KBM-7 (cell line): ENCODE results near the gene TMEM11.
"Not testable (repeated sequence)": the region's sequence is repeated elsewhere in the genome, so short reads cannot be mapped to it uniquely, and the experiment has no call there.

ENCODE experiments used
- DNase-seq: peaks from one replicate; pipeline ENCODE4 v3.0.0-alpha.2; 2015
- in situ Hi-C: fragments of 300-500 bp; cut with MboI; formaldehyde crosslinking; loops from 2 replicates; pipeline ENCODE4 v1.14.3; 2020; ENCODE audit warnings: low sequenced_read_pairs, low pct_unique_long_range_greater_than_20kb, mixed read lengths

Gene TMEM11

GRCh38 chr17:21243516-21244303, 29.7 kb upstream of the TMEM11 start:
- in situ Hi-C loops: loop anchor here (25.0 kb wide), 1 partner anchor 106 kb away; the partner anchor contains the start of gene DHRS7B
- no peak for DNase-seq

GRCh38 chr17:21242780-21243515, 29.0 kb upstream of the TMEM11 start:
- in situ Hi-C loops: loop anchor here (25.0 kb wide), 1 partner anchor 106 kb away; the partner anchor contains the start of gene DHRS7B
- DNase-seq: no peak

- no peak for DNase-seq
- in situ Hi-C loops: loop anchor here (25.0 kb wide), 1 partner anchor 105 kb away; the partner anchor contains the start of gene DHRS7B
Measured at GRCh38 chr17:21242026-21242697, 28.2 kb upstream of the TMEM11 start.

GRCh38 chr17:21241564-21241963, 27.6 kb upstream of the TMEM11 start:
- DNase-seq: no peak
- in situ Hi-C loops: loop anchor here (25.0 kb wide), 1 partner anchor 104 kb away; the partner anchor contains the start of gene DHRS7B

DNA sequence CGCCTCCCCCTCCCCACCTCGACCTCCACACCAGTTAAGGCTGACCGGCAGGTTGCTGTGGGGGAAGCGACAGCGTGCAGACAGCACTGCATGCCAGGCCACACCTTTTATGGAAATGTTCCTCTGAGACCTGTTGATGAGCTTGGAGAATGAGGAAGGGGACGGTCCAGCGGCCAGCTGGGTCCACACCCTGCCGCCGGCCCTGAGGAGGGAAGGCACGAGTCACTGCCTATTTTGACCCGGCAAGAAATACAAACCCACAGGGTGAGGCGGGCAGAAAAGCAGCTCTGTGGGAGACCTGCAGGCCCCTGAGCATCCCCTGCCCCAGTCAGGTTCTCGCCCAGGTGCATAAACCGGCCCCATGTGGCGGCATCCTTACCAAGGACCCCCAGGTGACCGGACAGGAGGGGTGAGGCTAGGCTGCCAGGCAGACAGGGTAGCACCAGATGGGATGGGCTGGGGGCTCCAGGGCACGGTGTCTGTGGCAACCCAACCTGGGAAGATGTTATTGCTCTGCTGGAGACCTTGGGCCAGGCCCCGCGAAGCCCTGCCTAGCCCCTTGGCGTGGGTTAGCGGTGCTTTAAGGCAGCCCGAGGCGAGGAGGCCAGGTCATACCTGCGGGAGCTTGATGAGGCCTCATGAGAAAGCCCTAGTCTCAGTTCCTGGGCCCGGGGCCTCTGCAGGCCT, 26.6 kb upstream of the TMEM11 start:
- DNase-seq: no peak
- in situ Hi-C loops: loop anchor here (25.0 kb wide), 1 partner anchor 103 kb away; the partner anchor contains the start of gene DHRS7B

DNA sequence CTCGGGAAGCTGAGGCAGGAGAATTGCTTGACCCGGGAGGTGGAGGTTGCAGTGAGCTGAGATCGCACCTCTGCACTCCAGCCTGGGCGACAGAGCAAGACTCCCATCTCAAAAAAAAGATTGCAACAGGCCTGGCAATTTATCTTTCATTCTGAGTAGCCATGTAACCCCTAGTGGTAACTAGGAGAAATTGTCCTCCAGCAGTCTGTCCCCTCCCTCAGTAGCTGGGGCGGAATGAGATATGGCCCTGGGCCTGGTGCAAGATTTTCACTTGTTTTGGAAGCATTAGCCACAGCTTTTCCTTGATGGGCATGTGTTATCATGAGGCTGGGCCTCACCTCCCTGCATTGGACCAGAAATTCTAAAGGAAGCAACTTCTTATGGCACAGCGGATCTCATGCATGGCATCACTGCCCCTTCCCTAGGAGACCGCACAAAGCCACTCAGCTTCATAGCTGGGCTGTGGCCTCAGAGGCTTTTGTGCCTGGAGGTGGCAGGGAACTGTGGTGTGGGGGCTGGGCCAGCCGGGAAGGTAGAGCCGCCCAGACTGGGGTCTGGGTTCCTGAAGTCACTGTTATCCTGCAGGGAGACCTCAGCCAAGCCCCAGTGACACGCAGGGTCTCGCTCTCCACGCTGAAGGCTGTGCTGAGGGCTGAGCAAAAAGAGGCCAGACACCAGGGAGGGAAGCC, 25.9 kb upstream of the TMEM11 start:
- DNase-seq: peak; percentile 31
- in situ Hi-C loops: loop anchor here (25.0 kb wide), 1 partner anchor 103 kb away; the partner anchor contains the start of gene DHRS7B

- in situ Hi-C loops: loop anchor here (25.0 kb wide), 1 partner anchor 99 kb away; the partner anchor contains the start of gene DHRS7B
- no peak for DNase-seq
Measured at GRCh38 chr17:21235921-21236320, 22.0 kb upstream of the TMEM11 start.

DNA sequence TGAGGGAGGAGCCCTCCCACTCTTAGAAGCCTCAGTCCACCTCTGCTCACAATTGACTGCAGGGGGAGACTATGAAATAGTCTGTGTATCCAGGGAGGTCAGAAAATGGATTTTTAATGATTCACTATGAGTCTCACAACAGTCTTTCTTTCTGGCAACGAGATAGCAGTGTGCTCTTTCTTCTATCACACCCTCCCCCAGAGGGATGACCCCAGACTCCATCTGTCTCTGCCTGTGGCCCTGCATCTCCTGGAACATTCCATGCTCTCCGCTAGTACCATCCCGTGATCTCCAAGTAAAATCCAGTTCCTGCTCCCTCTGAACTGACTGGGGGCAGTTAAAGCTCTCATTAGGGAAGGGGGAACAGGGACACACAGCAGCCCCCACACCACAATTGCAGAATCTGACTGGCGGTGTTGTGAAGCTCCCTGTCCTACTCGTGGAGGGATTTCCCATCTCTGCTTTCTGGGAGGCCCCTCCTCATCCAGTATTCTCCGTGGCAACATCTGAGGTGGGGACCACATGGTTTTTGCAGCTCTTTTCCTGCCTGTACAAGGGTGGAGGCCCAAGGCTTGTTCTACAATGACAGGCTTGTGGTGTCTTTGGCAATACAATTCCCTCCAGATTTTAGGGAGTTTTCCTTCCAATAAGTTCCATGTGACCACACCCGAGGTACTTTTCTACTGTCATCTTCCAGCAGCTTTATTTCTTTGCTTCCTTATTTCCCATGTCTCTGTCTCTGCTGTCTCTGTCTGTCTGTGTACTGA, 19.8 kb upstream of the TMEM11 start:
- in situ Hi-C loops: loop anchor here (25.0 kb wide), 1 partner anchor 96 kb away; the partner anchor contains the start of gene DHRS7B
- no peak for DNase-seq

GRCh38 chr17:21232033-21232749, 18.2 kb upstream of the TMEM11 start:
- in situ Hi-C loops: loop anchor here (25.0 kb wide), 1 partner anchor 95 kb away; the partner anchor contains the start of gene DHRS7B
- no peak for DNase-seq

- DNase-seq: no peak
- in situ Hi-C loops: loop anchor here (25.0 kb wide), 1 partner anchor 94 kb away; the partner anchor contains the start of gene DHRS7B
Measured at GRCh38 chr17:21231533-21231932, 17.6 kb upstream of the TMEM11 start.

- DNase-seq: no peak
- in situ Hi-C loops: loop anchor here (25.0 kb wide), 1 partner anchor 92 kb away; the partner anchor contains the start of gene DHRS7B
Measured at GRCh38 chr17:21228845-21229244, 14.9 kb upstream of the TMEM11 start.

DNA sequence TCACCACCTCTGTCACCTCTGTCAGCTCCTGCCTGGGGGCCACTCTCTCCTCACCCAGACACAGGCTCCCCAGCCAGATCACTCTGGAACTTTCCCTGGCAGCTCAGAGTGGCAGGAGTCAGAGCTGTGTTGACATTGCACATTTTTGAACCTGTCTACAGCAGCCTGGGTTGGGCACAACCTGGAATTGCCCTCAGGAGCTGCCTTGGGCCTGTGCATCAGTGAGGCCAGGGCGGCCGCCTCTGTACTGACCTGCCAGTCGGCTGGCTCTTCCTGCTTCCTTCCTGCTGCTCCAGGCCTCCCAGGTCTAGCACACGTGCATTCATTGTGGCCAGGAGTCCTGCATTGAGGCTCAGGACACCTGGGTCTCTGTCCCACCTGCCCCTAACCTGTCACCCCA, 14.2 kb upstream of the TMEM11 start:
- no peak for DNase-seq
- in situ Hi-C loops: loop anchor here (25.0 kb wide), 1 partner anchor 91 kb away; the partner anchor contains the start of gene DHRS7B

DNA sequence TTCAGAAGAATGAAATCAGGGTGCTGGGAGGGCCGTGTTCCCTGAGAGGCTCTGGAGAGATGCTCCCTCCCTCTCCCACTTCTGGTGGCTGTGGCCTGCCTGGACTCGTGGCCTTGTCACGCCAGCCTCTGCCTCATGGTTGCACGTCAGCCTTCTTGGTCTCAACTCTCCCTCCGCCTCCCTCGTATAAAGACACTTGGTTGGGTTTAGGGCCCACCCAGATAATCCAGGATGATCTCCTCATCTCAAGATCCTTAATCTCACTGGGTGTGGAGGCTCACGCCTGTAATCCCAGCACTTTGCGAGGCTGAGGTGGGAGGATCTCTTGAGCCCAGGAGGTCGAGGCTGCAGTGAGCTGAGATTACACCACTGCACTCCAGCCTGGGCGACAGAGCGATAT, 13.3 kb upstream of the TMEM11 start:
- in situ Hi-C loops: loop anchor here (25.0 kb wide), 1 partner anchor 90 kb away; the partner anchor contains the start of gene DHRS7B
- DNase-seq: not testable (repeated sequence)

DNA sequence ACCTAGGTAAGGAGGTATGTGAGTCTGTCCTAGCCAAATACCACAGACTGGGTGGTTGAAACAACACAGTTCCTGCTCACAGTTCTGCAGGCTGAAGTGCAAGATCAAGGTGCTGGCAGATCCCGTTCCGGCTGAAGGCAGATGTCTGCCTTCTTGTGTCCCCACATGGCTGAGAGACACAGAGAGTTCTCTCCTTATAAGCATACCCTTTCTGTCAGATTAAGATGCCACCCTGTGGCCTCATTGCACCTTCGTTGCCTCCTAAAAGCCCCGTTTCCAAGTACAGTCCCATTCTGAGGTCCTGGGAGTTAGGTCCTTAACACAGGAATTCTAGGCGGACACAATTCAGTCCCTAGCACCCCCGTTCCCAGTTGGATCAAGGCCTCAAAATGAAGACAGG, 9.1 kb upstream of the TMEM11 start:
- in situ Hi-C loops: no loop called here
- no peak for DNase-seq

GRCh38 chr17:21218831-21219380, 4.9 kb upstream of the TMEM11 start:
- no peak for DNase-seq
- in situ Hi-C loops: no loop called here

DNA sequence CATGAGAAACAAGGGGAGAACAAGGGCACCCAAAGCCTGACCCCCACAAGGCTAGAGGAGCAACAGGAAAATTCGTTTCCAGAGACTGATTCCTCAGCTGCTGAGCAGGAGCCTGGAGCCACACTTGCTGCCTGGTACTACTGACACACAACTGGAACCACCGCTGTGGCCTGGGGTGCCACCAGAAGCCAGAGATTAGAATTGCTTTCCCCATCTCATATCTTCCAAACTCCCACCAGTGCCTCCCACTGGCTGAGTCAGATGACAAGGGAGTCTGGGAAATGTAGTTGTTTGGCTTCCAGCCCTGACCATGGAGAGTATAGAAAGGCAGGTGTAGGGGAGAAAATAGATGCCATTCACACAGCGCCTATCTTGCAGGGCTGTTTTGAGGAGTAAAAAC, 4.1 kb upstream of the TMEM11 start:
- in situ Hi-C loops: no loop called here

More for the DNA sequence above, 4.1 kb upstream of the TMEM11 start:
- peak; percentile 49 for DNase-seq
